Embryonic facial prominence (tissue), 1 donor: ENCODE data around the gene CDKN1B.
"Not testable (repeated sequence)": the region's sequence is repeated elsewhere in the genome, so short reads cannot be mapped to it uniquely, and the experiment has no call there.

Experiments used
- DNase-seq: peaks from one replicate; pipeline ENCODE4 v3.0.0-alpha.2; 2016; ENCODE audit errors: extremely low spot score

The CDKN1B gene

DNA sequence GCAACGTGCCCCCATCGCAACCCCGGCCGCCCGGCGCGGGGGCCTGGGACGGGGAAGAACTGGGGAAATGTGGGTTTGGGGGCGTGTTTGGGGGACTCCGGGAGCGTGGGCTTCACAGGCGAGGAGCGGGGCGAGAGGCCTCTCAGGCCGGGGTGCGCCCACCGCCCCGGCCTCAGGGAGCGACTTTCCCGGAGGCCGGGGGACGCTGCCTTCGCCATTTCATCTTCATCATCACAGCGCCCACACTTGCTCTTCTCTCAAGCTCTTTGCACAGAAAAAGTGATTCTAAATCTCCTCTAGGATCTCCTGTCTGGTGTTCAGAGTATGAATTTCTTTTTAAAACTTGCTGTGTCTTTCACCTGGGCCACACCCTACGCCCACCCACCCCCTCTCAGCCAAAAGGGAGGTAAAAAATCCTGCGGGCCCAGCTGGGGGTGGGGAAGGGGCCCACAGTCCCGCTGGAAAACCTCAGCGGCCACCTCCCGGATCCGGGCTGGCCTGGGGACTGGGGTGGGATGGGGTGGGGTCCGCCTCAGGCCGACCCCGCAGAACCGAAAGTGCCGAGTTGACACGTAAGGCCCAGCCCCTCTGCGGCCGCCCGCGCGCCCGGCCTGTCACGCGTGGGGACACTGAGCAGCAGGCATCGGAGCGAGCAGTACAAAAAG lies 7.4 kb downstream of the CDKN1B start:
- DNase-seq = no peak

GRCh38 chr12:12725086-12725955 lies 8.2 kb downstream of the CDKN1B start:
- DNase-seq = peak; percentile 92

GRCh38 chr12:12725956-12726554 lies 8.9 kb downstream of the CDKN1B start:
- DNase-seq = no peak

- no peak for DNase-seq
These were observed 9.5 kb downstream of the CDKN1B start for GRCh38 chr12:12726555-12727093.

GRCh38 chr12:12731178-12731577 lies 14.0 kb downstream of the CDKN1B start:
- DNase-seq = no peak

DNA sequence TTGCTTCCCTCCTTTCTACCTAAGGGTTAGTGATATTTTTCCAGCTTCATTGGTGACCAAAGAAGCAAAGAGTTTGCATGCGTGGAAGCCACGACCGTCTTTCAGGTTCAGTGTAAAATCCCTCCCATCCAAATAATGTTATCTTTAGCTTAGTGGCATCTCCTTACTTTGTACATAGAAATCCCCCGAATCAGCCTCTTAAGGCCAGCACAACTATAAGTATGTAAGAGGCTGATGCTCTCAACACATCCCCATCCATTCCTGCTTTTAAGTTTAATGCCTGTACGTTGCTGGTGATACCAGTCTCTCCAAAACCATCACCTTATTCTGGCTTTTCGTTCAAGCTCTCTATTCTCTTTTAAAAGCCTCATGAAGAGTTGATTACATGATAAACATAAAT lies 14.6 kb downstream of the CDKN1B start:
- DNase-seq = no peak

- DNase-seq = no peak
These were observed 15.9 kb downstream of the CDKN1B start for GRCh38 chr12:12733118-12733517.

- DNase-seq = no peak
These were observed 16.9 kb downstream of the CDKN1B start for GRCh38 chr12:12734054-12734453.

GRCh38 chr12:12734561-12735071 lies 17.4 kb downstream of the CDKN1B start:
- no peak for DNase-seq

DNA sequence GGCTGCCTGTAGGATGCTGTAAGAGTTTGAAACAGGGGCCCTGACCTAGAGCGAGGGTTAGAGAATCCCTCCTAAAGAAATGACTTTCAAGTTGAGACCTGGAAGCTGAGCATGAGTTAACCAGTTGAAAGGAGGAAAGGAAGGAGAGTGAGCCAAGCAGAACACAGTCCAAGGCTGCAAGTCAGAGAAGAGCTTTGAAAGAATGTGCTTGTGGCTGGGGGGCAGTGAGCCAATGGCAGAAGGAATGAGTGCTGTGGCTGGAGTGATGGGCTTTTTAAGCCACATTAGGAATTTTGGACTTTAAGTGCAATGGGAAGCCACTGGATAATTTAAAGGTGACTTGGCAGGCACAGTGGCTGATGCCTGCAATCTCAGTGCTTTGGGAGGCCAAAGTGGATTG lies 18.1 kb downstream of the CDKN1B start:
- DNase-seq = no peak

DNA sequence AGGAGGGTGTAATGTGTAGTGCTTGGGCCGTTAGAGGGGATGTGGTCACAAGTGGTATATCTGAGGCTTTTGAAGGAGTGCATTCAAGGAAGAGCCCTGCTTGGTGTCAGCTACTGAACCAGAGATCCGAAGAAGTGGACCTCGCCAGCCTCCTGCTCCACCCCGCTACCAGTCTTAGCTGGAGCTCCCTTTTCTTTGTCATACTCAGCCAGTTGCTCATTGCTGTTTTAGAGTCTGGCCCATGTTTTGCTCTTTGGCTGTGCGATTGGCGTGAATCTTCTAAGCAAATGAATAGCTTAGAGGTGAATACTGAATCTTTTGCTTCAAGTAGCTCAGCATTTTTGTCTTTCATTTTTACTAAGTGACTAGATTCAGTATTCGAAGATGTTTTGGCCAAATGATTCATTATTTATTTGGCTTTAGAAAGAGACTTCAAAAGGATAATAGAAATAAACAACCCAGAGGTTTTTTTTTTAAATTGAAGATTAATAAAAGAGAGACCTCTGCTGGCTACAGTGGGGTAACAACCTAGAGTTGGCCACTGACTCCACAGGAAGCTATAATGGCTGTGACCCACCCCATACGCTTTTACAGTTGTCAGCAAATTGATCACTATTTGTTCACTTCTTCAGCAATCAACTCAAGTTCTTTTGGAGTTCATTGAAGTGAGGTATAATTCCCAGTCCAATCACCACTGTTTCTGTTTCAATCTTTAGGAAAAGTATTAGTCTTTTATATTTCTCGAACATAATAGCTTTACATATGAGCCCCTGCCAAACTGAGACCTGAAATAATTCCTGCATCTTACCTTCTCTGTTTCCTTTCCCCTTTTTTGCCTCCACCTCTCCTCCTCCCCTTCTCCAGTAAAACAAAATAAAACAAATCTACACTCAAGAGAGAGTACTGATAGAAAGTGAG lies 19.9 kb downstream of the CDKN1B start:
- DNase-seq = no peak

DNA sequence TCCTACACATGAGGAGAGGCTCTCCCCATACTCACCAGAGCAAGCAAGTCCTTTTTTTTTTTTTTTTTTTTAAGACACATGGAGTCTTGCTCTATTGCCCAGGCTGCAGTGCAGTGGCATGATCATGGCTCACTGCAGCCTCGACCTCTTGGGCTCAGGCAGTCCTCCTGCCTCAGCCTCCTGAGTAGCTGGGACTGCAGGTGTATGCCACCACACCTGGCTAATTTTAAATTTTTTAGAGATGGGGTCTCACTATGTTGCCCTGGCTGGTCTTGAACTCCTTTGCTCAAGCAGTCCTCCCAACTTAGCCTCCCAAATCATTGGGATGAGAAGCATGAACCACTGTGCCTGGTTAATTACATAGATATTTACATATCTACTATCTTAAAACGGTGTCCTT lies 21.0 kb downstream of the CDKN1B start:
- DNase-seq = not testable (repeated sequence)

- no peak for DNase-seq
These were observed 24.5 kb downstream of the CDKN1B start for GRCh38 chr12:12741660-12742059.

- DNase-seq = no peak
These were observed 27.6 kb downstream of the CDKN1B start for GRCh38 chr12:12744546-12745305.

GRCh38 chr12:12745576-12746211 lies 28.5 kb downstream of the CDKN1B start:
- no peak for DNase-seq

- no peak for DNase-seq
These were observed 30.1 kb downstream of the CDKN1B start for GRCh38 chr12:12747278-12747677.

DNA sequence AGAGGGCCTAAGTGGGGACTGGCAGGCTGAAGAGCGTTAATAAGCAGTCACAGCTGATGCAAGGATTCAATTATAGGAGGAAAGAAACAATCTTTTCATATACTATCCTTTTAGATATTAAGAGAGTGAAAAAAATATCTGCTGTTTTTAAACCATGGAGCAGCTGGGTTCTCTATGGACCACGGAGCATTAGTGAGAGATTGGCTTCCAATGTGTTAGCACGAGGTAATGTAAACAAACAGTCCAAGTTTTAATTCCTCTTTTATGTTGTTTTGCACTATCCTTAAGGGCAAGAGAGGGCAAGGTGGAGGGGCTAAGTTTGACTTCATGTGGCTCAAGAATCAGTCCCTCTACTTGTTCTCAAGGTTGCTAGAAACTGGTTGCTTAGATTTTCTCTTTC lies 30.9 kb downstream of the CDKN1B start:
- no peak for DNase-seq

DNA sequence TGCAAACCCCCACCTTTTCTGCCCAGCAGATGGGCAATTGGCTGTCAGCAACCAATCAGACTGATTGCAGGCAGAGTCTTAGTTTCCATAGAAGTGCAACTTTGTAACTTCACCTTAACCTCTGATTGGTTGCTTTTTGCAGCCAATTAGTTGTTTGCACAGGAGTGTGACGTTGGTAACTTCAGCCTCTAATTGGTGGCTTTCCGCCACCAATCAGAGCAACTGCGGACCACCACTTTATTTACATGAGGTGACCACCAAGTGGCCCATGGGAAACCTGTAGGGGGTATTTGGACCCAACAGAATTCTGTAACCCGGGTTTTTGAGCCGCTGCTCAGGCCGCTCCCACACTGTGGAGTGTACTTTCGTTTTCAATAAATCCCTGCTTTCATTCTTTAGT lies 32.3 kb downstream of the CDKN1B start:
- DNase-seq = no peak

GRCh38 chr12:12755923-12756322 lies 38.8 kb downstream of the CDKN1B start:
- DNase-seq = no peak

DNA sequence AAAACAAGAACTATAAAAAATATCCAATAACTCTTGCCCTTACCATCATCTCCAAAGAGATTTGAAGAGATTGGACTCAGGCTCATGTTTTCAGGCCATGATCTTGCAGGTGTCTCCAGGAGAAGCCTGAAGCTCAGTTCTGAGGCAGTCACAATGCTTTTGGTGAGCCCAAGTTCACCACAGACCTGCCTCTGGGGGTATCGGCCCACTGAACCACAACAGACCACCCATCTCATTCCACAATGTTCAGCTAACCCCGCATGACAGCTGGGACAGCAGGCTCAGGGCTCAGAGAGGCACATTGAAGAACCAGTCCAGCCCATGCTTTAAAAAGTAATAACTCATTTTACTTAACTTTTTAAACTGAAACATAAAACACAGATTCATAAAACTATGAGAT lies 40.0 kb downstream of the CDKN1B start:
- no peak for DNase-seq
